ENCODE data around the gene BMP6. TPM values are rescaled to one million over a fixed set of nuclear protein-coding genes. Genes with fewer than 3 reads are reported as not detected.

Gene BMP6
- 3.6 TPM for total RNA-seq

GRCh38 chr6:7725849-7726415 lies at the start of gene BMP6:
TSS of gene BMP6 (plus strand) at chr6:7726099. CDS start at chr6:7726956, 857 bp downstream.
- peak; percentile 96 for ATAC-seq

GRCh38 chr6:7677229-7677628 lies 48.7 kb upstream of the BMP6 start:
- ATAC-seq = no peak
- no peak for DNase-seq (ENCODE audit: low spot score)

More at GRCh38 chr6:7725849-7726415, at the start of gene BMP6:
- peak; percentile 87 for DNase-seq (ENCODE audit: low spot score)

DNA sequence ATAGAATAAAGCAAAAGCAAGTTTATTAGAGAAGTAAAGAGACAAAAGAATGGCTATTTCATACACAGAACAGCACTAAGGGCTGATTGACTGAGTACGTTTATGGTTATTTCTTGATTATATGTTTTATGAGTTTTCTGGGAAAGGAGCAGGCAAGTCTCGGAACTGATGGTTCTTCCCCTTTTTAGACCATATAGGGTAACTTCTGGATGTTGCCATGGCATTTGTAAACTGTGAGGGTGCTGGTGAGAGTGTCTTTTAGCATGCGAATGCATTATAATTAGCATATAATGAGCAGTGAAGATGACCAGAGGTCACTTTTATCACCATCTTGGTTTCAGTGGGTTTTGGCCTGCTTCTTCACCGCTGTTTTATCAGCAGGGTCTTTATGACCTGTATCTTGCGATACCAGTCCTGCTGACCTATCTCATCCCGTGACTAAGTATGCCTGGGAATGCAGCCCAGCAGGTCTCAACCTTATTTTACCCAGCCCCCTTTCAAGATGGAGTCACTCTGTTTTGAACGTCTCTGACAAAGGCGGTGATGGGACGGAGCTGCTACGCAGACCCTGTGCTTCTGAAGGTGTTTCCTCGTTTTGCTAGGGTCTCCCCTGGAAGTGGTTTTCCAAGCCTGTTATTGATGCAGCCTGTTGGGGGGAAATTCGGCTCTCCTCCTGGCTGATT lies 45.4 kb upstream of the BMP6 start:
- ATAC-seq (no peak), DNase-seq (ENCODE audit: low spot score) (no peak)

- ATAC-seq (no peak), DNase-seq (ENCODE audit: low spot score) (no peak)
Observed at GRCh38 chr6:7681449-7681848, 44.5 kb upstream of the BMP6 start.

- DNase-seq (ENCODE audit: low spot score) = no peak
- no peak for ATAC-seq
Observed at GRCh38 chr6:7684076-7684475, 41.8 kb upstream of the BMP6 start.

DNA sequence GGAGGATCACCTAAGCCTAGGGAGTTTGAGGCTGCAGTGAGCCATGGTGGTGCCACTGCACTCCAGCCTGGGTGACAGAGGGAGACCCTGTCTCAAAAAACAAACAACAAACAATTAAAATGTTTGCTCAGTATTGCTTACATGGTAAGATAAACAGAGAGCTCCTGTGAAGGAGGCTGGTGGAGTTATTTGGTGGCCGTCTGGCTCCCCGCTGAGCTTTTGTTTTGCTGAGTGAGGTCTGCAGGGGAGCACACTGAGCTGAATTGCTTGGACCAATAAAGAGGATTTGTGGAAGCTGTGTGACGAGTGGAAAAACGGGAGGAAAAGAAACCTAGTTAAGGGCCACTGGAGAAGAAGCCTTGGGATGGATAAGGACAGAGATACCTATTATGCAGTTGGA lies 41.1 kb upstream of the BMP6 start:
- no peak for ATAC-seq
- DNase-seq (ENCODE audit: low spot score) = no peak

- ATAC-seq = no peak
- no peak for DNase-seq (ENCODE audit: low spot score)
Observed at GRCh38 chr6:7685276-7685675, 40.6 kb upstream of the BMP6 start.

GRCh38 chr6:7687145-7688111 lies 38.5 kb upstream of the BMP6 start:
- no peak for DNase-seq (ENCODE audit: low spot score)
- ATAC-seq = no peak

GRCh38 chr6:7691021-7691420 lies 34.9 kb upstream of the BMP6 start:
- ATAC-seq (no peak), DNase-seq (ENCODE audit: low spot score) (no peak)

GRCh38 chr6:7691675-7692452 lies 34.0 kb upstream of the BMP6 start:
- DNase-seq (ENCODE audit: low spot score) (no peak), ATAC-seq (no peak)

GRCh38 chr6:7692453-7692784 lies 33.5 kb upstream of the BMP6 start:
- no peak for DNase-seq (ENCODE audit: low spot score)
- no peak for ATAC-seq

- no peak for DNase-seq (ENCODE audit: low spot score)
- ATAC-seq = no peak
Observed at GRCh38 chr6:7693827-7694226, 32.1 kb upstream of the BMP6 start.

- DNase-seq (ENCODE audit: low spot score) (no peak), ATAC-seq (no peak)
Observed at GRCh38 chr6:7696061-7696460, 29.8 kb upstream of the BMP6 start.

GRCh38 chr6:7697432-7697819 lies 28.5 kb upstream of the BMP6 start:
- ATAC-seq = no peak
- DNase-seq (ENCODE audit: low spot score) = no peak

DNA sequence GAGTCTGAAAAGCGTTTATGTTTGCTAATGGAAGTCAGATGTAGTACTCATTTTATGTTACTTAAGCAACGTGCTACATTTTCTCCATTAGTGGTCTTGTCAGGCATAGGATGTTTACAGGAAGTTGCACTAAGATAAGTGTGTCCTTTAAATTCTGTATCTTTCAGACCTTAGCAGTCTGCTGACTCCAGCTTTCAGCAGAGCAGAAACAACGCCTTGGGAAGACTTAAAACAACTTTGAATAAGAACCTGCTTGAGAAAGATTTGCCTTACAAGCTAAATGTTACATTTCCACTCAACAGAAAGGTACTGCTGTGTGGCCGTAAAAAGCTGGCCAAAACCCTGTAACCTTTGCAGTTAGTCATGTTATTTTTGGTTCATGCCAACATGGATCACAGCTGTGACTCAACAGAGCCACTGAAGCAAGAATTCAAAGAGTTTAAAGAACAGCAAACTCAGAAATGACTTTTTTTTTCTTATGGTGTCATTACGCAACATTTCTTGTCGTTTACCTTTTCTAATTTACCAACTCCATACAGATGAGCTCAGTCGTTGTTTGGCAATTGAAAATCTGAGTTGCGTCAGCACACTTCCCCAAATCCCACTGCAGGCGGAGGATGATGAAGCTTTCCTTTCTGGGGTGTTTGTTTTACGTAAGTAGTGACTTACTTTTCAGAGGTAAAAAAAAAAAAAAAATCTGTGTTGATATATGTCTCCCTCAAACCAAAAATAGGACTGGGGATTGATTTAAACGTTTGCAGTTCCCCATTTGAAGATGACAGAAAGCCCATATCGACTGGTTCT lies 27.9 kb upstream of the BMP6 start:
- DNase-seq (ENCODE audit: low spot score) (peak; percentile 66), ATAC-seq (peak; percentile 80)

DNA sequence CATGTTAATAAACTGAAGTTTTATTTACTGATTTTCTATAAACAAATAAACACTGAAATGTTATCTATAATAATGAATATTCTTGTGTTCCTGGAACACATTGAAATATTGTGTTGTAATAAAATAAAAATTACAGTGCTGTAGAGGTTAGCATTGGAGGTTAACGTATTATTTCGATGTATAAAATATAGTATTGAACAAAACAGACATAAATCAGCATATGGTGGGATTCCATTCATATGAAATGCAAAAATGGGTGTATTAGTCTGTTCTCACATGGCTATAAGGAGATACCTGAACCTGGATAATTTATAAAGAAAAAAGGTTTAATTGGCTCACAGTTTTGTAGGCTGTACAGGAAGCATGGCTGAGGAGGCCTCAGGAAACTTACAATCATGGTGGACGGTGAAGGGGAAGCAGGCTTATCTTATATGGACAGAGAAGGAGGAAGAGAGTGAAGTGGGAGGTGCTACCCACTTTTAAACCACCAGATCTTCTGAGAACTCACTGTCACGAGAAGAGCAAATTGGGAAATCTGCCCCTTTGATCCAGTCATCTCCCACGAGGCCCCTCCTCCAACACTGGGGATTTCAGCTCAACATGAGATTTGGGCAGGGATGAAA lies 24.6 kb upstream of the BMP6 start:
- ATAC-seq (peak; percentile 48), DNase-seq (ENCODE audit: low spot score) (no peak)

DNA sequence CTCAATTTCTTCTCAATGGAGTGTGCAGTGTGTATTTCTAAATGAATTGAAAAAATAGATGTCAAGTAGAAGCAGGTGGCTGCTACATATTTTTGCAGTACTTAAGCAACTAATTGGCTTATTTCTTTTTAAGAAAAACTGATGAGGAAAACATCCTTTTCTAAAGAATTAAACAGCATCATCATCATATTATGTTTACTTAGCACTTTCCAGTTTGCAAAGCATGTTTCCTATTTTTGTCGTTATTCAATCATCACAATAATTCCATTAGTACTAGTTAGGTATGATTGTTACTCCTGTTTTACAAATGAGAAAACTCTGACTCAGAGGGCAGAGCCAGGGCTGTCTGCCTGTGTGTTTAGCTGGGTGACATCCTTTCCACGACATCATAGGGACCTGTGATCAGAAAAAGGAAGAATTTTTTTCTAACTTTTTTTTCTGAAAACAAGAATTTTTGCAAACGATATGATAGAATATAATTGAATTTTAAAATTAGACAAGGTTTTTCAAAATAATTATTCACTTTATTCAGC lies 22.7 kb upstream of the BMP6 start:
- DNase-seq (ENCODE audit: low spot score) = no peak
- ATAC-seq = no peak

GRCh38 chr6:7705483-7705882 lies 20.4 kb upstream of the BMP6 start:
- DNase-seq (ENCODE audit: low spot score) = no peak
- no peak for ATAC-seq

DNA sequence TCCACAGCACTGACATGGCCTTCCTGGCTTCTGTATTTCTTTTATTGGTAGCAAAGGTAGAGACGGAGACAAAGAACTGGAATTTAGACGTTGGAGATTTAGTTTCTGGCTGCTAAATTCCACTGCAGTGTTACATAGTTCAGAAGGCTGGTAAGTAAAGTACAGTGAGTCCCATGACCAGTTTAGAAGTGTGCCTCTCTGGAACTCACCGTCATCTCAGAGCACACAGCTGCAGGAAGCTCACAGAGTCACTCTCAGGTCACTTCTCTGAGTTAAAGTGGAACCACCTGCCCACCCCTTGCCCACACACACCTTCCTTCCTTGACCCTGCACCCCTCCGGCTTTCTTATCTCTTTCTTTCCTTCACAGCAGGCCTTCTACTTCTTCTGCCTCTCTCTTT lies 19.6 kb upstream of the BMP6 start:
- DNase-seq (ENCODE audit: low spot score) (no peak), ATAC-seq (no peak)

- ATAC-seq (no peak), DNase-seq (ENCODE audit: low spot score) (no peak)
Observed at GRCh38 chr6:7707787-7708186, 18.1 kb upstream of the BMP6 start.

Data from left lobe of liver (tissue), 2 donors.